CMK (cell line): ENCODE measurements around the gene KCNB1.

Source experiments
- DNase-seq: peaks from one replicate; pipeline ENCODE4 v3.0.0-alpha.2; 2010; ENCODE audit warnings: low read depth

Gene KCNB1

GRCh38 chr20:49469060-49469459 is 13.4 kb downstream of the KCNB1 start:
- DNase-seq: no peak

- DNase-seq: no peak
These were observed 14.1 kb downstream of the KCNB1 start for GRCh38 chr20:49468412-49468811.

- no peak for DNase-seq
These were observed 16.2 kb downstream of the KCNB1 start for GRCh38 chr20:49466114-49466912.

- no peak for DNase-seq
These were observed 17.9 kb downstream of the KCNB1 start for GRCh38 chr20:49464556-49464955.

- DNase-seq: no peak
These were observed 19.8 kb downstream of the KCNB1 start for GRCh38 chr20:49462626-49463025.

GRCh38 chr20:49461894-49462620 is 20.4 kb downstream of the KCNB1 start:
- DNase-seq: no peak

- DNase-seq: no peak
These were observed 21.6 kb downstream of the KCNB1 start for GRCh38 chr20:49460916-49461315.

GRCh38 chr20:49460131-49460530 is 22.3 kb downstream of the KCNB1 start:
- DNase-seq: no peak

- no peak for DNase-seq
These were observed 22.8 kb downstream of the KCNB1 start for GRCh38 chr20:49459684-49460083.

GRCh38 chr20:49457444-49457843 is 25.0 kb downstream of the KCNB1 start:
- no peak for DNase-seq

GRCh38 chr20:49456646-49457045 is 25.8 kb downstream of the KCNB1 start:
- no peak for DNase-seq

GRCh38 chr20:49455691-49456090 is 26.8 kb downstream of the KCNB1 start:
- DNase-seq: no peak

- DNase-seq: no peak
These were observed 30.4 kb downstream of the KCNB1 start for GRCh38 chr20:49452011-49452482.

GRCh38 chr20:49450281-49450721 is 32.2 kb downstream of the KCNB1 start:
- DNase-seq: no peak

GRCh38 chr20:49448917-49449316 is 33.6 kb downstream of the KCNB1 start:
- DNase-seq: no peak

GRCh38 chr20:49447946-49448809 is 34.3 kb downstream of the KCNB1 start:
- no peak for DNase-seq

GRCh38 chr20:49447364-49447763 is 35.1 kb downstream of the KCNB1 start:
- no peak for DNase-seq

- DNase-seq: no peak
These were observed 35.7 kb downstream of the KCNB1 start for GRCh38 chr20:49446808-49447207.

- DNase-seq: no peak
These were observed 36.4 kb downstream of the KCNB1 start for GRCh38 chr20:49446080-49446479.

- DNase-seq: no peak
These were observed 37.3 kb downstream of the KCNB1 start for GRCh38 chr20:49445176-49445575.

GRCh38 chr20:49444553-49444990 is 37.9 kb downstream of the KCNB1 start:
- DNase-seq: no peak

- no peak for DNase-seq
These were observed 45.4 kb downstream of the KCNB1 start for GRCh38 chr20:49437057-49437456.
